Activated B cell treated with CpG ODN at 0.5 μM for 24 hours (primary cell): Measurements from ENCODE around the gene MYO16. TPM values are rescaled to one million over a fixed set of nuclear protein-coding genes. Genes with fewer than 3 reads are reported as not detected.

Experiments used
- ATAC-seq: fragments of 200-7000 bp; cut with Tn5 transposase; one replicate; pipeline ENCODE4 v1.10.0; 2021; ENCODE audit warnings: low read depth, mild to moderate bottlenecking, moderate library complexity
- CTCF ChIA-PET: fragments of 350-600 bp; sonication (Branson Sonifier 250); formaldehyde crosslinking; loops from one replicate; lab custom pipeline; 2021; ENCODE audit warnings: antibody characterized with exemption; lab: Charles Lee
- POLR2A ChIA-PET: fragments of 350-600 bp; sonication (Branson Sonifier 250); formaldehyde crosslinking; loops from one replicate; lab custom pipeline; 2021; ENCODE audit warnings: antibody characterized with exemption; lab: Charles Lee
- DNase-seq: peaks from one replicate; pipeline ENCODE4 v3.0.0; 2022
- H3K27ac Mint-ChIP-seq: one replicate; pipeline ENCODE4 v1.8.0; 2020; ENCODE audit warnings: mixed read lengths
- H3K27me3 Mint-ChIP-seq: one replicate; pipeline ENCODE4 v1.8.0; 2021; ENCODE audit warnings: mixed read lengths
- H3K36me3 Mint-ChIP-seq: one replicate; pipeline ENCODE4 v1.8.0; 2021; ENCODE audit warnings: low read depth, mixed read lengths
- H3K4me1 Mint-ChIP-seq: one replicate; pipeline ENCODE4 v1.8.0; 2021; ENCODE audit warnings: mixed read lengths
- H3K4me3 Mint-ChIP-seq: one replicate; pipeline ENCODE4 v1.8.0; 2020; ENCODE audit warnings: mild to moderate bottlenecking, mixed read lengths
- H3K9me3 Mint-ChIP-seq: one replicate; pipeline ENCODE4 v1.8.0; 2020; ENCODE audit warnings: mixed read lengths
- intact Hi-C: fragments of 100-400 bp; cut with micrococcal nuclease; formaldehyde crosslinking; loops from one replicate; pipeline ENCODE4 v1.15.1; 2024
- total RNA-seq: library from RNA; stranded (reverse); gene quantifications from 2 replicates; pipeline ENCODE4 v1.2.3, GENCODE V29; 2022
- TF ChIP-seq, protein P1 (sequence below): fragments of 200-600 bp; IDR thresholded peaks from one replicate; pipeline ENCODE4 v1.8.0; 2022; ENCODE audit warnings: antibody characterized with exemption, mild to moderate bottlenecking

MYO16 gene
- total RNA-seq, 1 donor from 2014 or later: not detected

DNA sequence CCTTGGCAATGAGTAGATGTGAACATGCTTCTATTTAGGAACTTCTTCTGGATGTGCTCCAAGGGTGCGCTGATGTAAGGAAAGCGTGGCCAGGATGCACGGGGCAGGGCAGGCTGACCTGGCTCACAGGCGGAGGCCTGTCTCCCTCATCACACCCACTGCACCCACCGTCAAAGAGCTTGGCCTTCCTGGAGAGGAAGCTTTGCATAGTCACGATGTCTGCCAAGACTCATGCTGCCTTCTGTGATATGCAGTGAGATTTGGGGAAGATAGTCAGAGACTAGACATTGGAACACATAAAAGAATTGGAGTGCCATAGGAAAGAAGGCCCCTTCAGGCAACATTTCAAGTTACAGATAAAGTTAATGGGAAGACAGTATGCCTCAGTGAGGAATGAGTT, 82.0 kb downstream of the MYO16 start:
- Mint-ChIP-seq H3K36me3 (no peaks in the 10 kb centered on the region), H3K9me3 (peaks cover 3% of the 10 kb centered on the region), H3K4me1 (no peaks in the 10 kb centered on the region), H3K4me3 (no peak overlapping the region), H3K27me3 (no peaks in the 10 kb centered on the region), H3K27ac (no peak overlapping the region)
- no peak for ATAC-seq
- DNase-seq: no peak
- POLR2A ChIA-PET: no interaction called here
- CTCF ChIA-PET: no interaction called here
- TF ChIP-seq, protein P1, sequence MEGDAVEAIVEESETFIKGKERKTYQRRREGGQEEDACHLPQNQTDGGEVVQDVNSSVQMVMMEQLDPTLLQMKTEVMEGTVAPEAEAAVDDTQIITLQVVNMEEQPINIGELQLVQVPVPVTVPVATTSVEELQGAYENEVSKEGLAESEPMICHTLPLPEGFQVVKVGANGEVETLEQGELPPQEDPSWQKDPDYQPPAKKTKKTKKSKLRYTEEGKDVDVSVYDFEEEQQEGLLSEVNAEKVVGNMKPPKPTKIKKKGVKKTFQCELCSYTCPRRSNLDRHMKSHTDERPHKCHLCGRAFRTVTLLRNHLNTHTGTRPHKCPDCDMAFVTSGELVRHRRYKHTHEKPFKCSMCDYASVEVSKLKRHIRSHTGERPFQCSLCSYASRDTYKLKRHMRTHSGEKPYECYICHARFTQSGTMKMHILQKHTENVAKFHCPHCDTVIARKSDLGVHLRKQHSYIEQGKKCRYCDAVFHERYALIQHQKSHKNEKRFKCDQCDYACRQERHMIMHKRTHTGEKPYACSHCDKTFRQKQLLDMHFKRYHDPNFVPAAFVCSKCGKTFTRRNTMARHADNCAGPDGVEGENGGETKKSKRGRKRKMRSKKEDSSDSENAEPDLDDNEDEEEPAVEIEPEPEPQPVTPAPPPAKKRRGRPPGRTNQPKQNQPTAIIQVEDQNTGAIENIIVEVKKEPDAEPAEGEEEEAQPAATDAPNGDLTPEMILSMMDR: no peak
- intact Hi-C loops: no loop called here

DNA sequence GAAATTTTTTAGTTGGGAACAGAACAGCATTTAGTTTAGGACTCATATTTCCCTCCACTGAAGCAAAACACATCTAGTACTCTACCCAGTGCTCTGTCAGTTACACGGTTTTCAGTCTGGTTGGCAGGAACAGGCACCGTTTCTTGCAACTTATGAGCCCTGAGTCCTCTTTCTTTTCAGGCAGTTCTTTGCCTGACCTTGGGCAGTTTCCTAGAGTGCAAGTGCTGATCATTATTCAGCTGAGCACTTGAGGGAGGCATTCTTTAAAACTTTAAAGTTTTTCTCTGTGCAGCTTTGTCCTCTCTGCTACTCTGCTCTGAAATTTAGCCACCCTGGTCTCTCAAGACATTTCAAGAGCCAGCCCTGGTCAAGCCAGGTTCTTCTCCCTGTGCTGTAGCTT, 96.1 kb downstream of the MYO16 start:
- H3K4me3 Mint-ChIP-seq: no peak overlapping the region
- intact Hi-C loops: no loop called here
- ATAC-seq (no peak), DNase-seq (no peak)
- CTCF ChIA-PET: no interaction called here
- H3K27me3 Mint-ChIP-seq: no peaks in the 10 kb centered on the region
- H3K9me3 Mint-ChIP-seq: no peaks in the 10 kb centered on the region
- H3K4me1 Mint-ChIP-seq: no peaks in the 10 kb centered on the region
- no peaks in the 10 kb centered on the region for H3K36me3 Mint-ChIP-seq
- POLR2A ChIA-PET: no interaction called here
- no peak overlapping the region for H3K27ac Mint-ChIP-seq
- TF ChIP-seq, protein P1: no peak

DNA sequence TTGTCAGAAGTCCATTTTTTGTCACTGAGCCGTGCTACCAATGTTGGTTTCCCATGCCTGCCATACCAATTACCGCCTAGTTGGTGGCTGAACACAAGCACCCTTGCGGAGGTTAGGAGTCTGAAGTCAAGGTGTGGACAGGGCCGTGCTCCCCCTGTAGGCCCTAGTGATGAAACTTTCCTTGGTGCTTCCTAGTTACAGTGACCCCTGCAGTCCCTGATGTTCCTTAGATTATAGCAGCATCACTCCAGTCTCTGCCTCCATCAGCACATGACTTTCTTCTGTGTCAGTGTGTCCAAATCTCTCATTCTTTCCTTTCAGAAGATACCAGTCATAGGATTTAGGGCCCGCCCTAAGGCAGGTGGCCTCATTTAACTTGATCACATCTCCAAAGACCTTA, 99.0 kb downstream of the MYO16 start:
- no peak for DNase-seq
- intact Hi-C loops: loop anchor here (2.0 kb wide), 1 partner anchor 502 kb away; no protein-coding TSS in a partner anchor
- TF ChIP-seq, protein P1: no peak
- H3K27me3 Mint-ChIP-seq: no peaks in the 10 kb centered on the region
- no peaks in the 10 kb centered on the region for H3K4me1 Mint-ChIP-seq
- no peaks in the 10 kb centered on the region for H3K36me3 Mint-ChIP-seq
- H3K9me3 Mint-ChIP-seq: no peaks in the 10 kb centered on the region
- no peak overlapping the region for H3K27ac Mint-ChIP-seq
- ChIA-PET CTCF (no interaction called here), POLR2A (no interaction called here)
- no peak overlapping the region for H3K4me3 Mint-ChIP-seq
- ATAC-seq: no peak

DNA sequence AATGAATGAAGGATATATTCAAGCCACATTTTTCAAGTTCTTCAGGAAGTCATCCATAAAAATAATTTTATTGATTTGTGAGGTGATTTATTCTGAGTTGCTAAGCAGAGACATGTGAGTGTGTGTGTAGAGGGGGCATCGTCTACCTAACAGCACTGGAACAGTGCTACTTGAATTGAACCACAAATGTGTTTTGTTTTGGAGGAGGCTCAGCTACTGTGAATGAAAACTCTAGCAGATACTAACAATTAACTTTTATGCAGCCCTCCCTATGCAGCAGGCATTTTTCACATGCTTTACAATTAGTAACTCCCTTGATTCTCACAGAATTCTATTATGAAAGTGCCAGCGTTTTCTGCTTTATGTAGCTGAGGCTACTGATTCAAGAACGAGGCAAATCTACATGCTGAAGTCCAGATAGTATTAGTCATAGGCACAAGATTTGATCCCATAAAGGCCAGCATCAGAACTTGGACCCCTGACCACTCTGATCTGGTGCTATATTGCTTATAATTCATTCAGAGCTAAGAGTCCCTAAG, 103.7 kb downstream of the MYO16 start:
- H3K9me3 Mint-ChIP-seq: peaks cover 3% of the 10 kb centered on the region
- ATAC-seq (no peak), DNase-seq (no peak)
- ChIA-PET CTCF (no interaction called here), POLR2A (no interaction called here)
- no peak overlapping the region for H3K4me3 Mint-ChIP-seq
- TF ChIP-seq, protein P1: no peak
- no peaks in the 10 kb centered on the region for H3K4me1 Mint-ChIP-seq
- H3K36me3 Mint-ChIP-seq: no peaks in the 10 kb centered on the region
- intact Hi-C loops: no loop called here
- H3K27ac Mint-ChIP-seq: no peak overlapping the region
- H3K27me3 Mint-ChIP-seq: no peaks in the 10 kb centered on the region

DNA sequence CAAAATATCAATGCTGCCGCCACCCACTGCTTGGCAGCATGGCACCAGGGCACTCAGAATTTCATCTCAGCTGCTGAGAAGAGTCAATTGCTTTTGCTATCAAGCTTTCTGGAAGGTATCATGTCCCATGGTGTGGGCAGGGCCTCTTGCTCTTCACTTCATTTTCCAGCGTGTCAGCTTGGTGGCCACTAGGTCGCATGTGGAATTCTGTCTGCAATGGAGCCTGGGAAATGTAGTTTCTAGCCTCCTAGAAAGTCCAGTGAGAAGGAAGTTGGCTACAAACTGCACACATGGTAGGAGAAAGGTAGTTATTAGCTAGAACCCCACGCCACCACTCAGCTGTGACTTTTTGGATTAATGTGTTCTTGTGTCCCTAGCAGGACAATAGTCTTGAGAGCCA, 105.3 kb downstream of the MYO16 start:
- ChIA-PET POLR2A (no interaction called here), CTCF (no interaction called here)
- H3K36me3 Mint-ChIP-seq: no peaks in the 10 kb centered on the region
- DNase-seq (no peak), ATAC-seq (no peak)
- no peak overlapping the region for H3K27ac Mint-ChIP-seq
- H3K4me1 Mint-ChIP-seq: no peaks in the 10 kb centered on the region
- H3K4me3 Mint-ChIP-seq: no peak overlapping the region
- intact Hi-C loops: no loop called here
- TF ChIP-seq, protein P1: no peak
- peaks cover 3% of the 10 kb centered on the region for H3K9me3 Mint-ChIP-seq
- no peaks in the 10 kb centered on the region for H3K27me3 Mint-ChIP-seq
